RWPE1 (cell line): Measurements from ENCODE around the gene ADD3.

ENCODE experiments used
- CTCF ChIA-PET: fragments of 350-600 bp; sonication (Branson Sonifier 250); formaldehyde crosslinking; extraction: SDS; loops from one replicate; lab custom pipeline; 2021; lab: Yijun Ruan, JAX
- POLR2A ChIA-PET: fragments of 400-600 bp; formaldehyde crosslinking; extraction: SDS; loops from one replicate; lab custom pipeline; 2020; ENCODE audit warnings: antibody characterized with exemption; ENCODE audit not compliant: low non-redundant PET; lab: Yijun Ruan, JAX
- DNase-seq: peaks from one replicate; pipeline ENCODE4 v3.0.0; 2012; ENCODE audit warnings: low spot score
- H3K27ac ChIP-seq: fragments of 450-650 bp; 2 replicates; pipeline ENCODE4 v1.5.1; 2017
- CTCF ChIP-seq: fragments of 450-650 bp; conservative IDR thresholded peaks from 2 replicates; pipeline ENCODE4 v1.5.1; 2017; ENCODE audit warnings: low read depth, mild to moderate bottlenecking

The ADD3 gene

DNA sequence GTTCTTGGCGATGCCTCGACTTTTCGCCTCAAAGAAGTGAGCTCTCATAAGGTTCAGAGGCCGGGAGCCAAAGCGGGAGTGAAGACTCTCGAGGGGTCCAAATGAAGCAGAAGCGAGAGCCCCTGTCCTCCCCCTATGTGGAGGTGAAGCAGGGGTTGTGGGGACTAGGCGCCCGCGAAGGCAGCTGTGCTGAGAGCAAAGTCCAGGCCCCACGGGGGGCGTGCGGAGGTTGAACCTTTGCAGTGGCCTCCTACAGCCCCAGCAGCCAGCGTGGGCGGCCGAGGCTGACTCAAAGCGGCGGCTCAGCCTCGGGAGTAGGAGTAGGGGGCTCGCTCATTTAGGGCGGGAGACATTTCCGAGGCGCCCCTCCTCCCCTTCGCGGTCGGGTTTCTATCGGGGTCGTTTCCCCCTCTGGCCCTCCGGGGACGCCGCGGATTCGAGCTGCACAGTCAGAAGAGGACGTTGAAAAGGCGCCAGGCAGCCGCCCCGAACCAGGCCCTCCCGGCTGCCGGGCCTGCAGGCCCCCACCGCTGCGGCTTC, 553 bp upstream of the ADD3 start:
- DNase-seq, result peak; percentile 28
- TF ChIP-seq CTCF, result no peak
- ChIA-PET POLR2A (no interaction called here), CTCF (interaction anchor here (0.6 to 1.5 kb wide), 4 partner anchors 16 to 1093 kb away, joined by 3 to 6 read pairs (median 4); no protein-coding TSS in a partner anchor)
- H3K27ac ChIP-seq, result peak overlapping the region; percentile 62

DNA sequence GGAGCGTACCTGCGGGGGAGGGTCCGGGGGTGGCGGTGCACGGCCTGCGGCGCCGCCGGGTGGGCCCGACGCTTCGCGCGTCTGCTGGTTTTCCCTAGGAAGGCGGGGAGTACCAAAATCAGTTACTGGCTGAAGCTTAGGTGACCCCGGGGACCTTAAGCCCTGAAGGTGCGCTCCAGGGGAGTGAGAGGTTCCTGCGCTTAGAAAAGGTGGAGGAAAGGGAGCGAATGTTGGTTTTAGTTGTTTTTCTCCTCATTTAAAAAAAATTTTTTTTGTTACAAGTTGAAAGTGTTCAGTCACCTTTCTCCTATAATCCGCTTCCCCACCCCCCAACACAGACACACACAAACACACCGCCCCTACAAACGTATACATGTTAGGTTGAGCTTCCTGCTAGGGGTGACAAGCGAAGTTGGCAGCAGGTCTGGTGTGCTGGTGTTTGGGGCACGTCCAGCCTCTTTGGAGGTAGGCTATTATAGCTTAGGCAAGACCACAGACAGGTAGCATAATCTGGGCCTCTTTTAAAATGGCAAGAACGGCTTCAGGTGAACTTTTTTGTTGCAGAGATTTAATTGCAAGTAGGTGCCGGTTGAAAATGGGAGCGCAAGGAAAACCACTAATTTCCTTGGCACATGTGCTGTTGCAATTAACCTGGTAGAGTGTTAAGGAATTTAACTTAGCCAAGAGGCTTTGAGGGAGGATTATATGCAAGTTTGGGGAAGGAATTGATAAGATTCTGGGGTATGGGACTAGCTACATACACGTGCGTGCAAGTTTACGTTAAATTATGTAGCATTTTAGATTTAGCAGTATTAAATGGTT, 945 bp downstream of the ADD3 start:
- DNase-seq, result peak; percentile 37
- POLR2A ChIA-PET, result no interaction called here
- H3K27ac ChIP-seq, result peak overlapping the region; percentile 62
- TF ChIP-seq CTCF, result no peak
- CTCF ChIA-PET, result interaction anchor here (0.6 to 1.4 kb wide), 3 partner anchors 73 to 140 kb away, joined by 3 to 6 read pairs (median 3); no protein-coding TSS in a partner anchor

DNA sequence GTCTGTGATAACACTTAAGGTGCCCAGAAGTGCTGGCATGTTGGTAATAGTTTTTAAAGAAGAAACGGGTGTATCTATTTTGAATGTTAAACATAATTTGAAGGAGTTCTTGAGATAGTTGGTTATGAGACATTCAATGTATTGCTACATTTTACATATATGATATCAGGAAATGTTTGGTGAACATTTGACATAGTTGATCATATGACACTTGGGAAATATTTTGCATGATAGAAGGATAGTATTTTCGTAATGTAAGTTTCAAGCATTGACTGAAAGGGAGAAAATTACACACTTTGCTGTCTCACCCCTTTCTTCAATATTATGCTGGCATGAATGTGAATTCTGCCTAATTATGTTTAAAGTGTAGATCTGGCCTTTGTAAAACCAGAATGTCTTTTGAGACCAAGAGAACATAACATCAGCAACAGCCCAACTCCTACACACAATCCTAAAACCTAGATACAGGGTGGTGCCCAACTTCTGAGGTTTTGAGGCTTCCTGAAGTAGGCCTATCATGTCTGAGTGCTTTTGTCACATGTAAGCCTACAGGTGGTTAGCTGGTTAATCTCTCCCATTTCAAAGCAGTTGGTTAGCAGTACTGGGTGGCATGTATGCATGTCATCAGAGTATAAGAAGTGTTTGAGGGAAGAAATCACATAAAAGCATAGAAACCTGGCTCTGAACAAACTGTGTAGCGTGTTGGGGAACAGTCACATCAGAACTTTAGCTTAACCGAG, 2.1 kb downstream of the ADD3 start:
- DNase-seq, result no peak
- no peak overlapping the region for H3K27ac ChIP-seq
- CTCF ChIA-PET, result interaction anchor here (1.4 kb wide), 1 partner anchor 126 kb away, joined by 6 read pairs; no protein-coding TSS in a partner anchor
- POLR2A ChIA-PET, result no interaction called here
- TF ChIP-seq CTCF, result no peak

- no peak overlapping the region for H3K27ac ChIP-seq
- TF ChIP-seq CTCF, result no peak
- CTCF ChIA-PET, result interaction anchor here (0.5 kb wide), 1 partner anchor 397 kb away, joined by 3 read pairs; no protein-coding TSS in a partner anchor
- no peak for DNase-seq
- POLR2A ChIA-PET, result no interaction called here
These were observed 2.9 kb downstream of the ADD3 start for GRCh38 chr10:110010486-110011378.

DNA sequence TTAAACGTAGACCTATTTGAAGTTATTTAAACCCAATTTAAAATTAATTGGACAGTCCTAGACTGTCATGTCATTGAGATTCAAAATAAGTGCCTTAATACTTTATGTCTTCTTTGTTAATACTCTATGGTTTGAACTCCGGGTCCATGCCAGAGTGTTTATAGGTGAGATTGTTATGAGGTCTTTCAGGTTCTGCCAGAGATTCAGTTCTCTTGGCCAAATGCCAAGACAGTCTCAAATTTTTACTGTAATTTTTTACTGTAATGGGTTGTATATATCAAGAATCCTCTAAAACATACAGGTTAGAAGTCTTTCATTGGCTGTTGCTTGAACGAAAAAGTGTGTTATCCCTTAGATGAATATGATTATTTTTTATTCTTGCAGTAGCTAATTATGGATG, 3.9 kb downstream of the ADD3 start:
- CTCF ChIA-PET, result interaction anchor here (0.6 kb wide), 1 partner anchor 32 kb away, joined by 4 read pairs; no protein-coding TSS in a partner anchor
- no peak for TF ChIP-seq CTCF
- peak; percentile 26 for DNase-seq
- POLR2A ChIA-PET, result no interaction called here
- no peak overlapping the region for H3K27ac ChIP-seq
